Muscle of arm (tissue), 12 donors: Measurements from ENCODE around the gene PM20D1. TPM values are rescaled to one million over a fixed set of nuclear protein-coding genes. Genes with fewer than 3 reads are reported as not detected.

ENCODE experiments used
- DNase-seq: peaks from one replicate; pipeline ENCODE4 v3.0.0-alpha.2; 2013
- polyA plus RNA-seq, 12 donors: library from polyadenylated mRNA; unstranded; fragments of 120-200 nt; gene quantifications; one replicate each; pipeline ENCODE4 v1.2.1, GENCODE V29; 2013; ENCODE audit not compliant: insufficient read length in 12 of 12

PM20D1 gene
- polyA plus RNA-seq, 12 donors: 0.11 to 0.88 (median 0.29) TPM; not detected in 7

- no peak for DNase-seq
Measured at GRCh38 chr1:205804605-205805004, 45.3 kb downstream of the PM20D1 start.

- DNase-seq: no peak
Measured at GRCh38 chr1:205803986-205804385, 45.9 kb downstream of the PM20D1 start.

GRCh38 chr1:205802060-205802459 is 47.9 kb downstream of the PM20D1 start:
- no peak for DNase-seq

- no peak for DNase-seq
Measured at GRCh38 chr1:205800981-205801703, 48.8 kb downstream of the PM20D1 start.

GRCh38 chr1:205800427-205800826 is 49.5 kb downstream of the PM20D1 start:
- DNase-seq: no peak

GRCh38 chr1:205798577-205798976 is 51.4 kb downstream of the PM20D1 start:
- no peak for DNase-seq

GRCh38 chr1:205797168-205797567 is 52.8 kb downstream of the PM20D1 start:
- DNase-seq: no peak

GRCh38 chr1:205794011-205794730 is 55.8 kb downstream of the PM20D1 start:
- no peak for DNase-seq

- DNase-seq: no peak
Measured at GRCh38 chr1:205792961-205793673, 56.8 kb downstream of the PM20D1 start.

GRCh38 chr1:205792481-205792881 is 57.5 kb downstream of the PM20D1 start:
- no peak for DNase-seq

- peak; percentile 52 for DNase-seq
Measured at GRCh38 chr1:205791568-205792180, 58.3 kb downstream of the PM20D1 start.

- no peak for DNase-seq
Measured at GRCh38 chr1:205787287-205787916, 62.5 kb downstream of the PM20D1 start.

- DNase-seq: no peak
Measured at GRCh38 chr1:205786601-205787000, 63.3 kb downstream of the PM20D1 start.

GRCh38 chr1:205785446-205785845 is 64.5 kb downstream of the PM20D1 start:
- no peak for DNase-seq

GRCh38 chr1:205783904-205784303 is 66.0 kb downstream of the PM20D1 start:
- no peak for DNase-seq

- DNase-seq: no peak
Measured at GRCh38 chr1:205783433-205783795, 66.5 kb downstream of the PM20D1 start.

GRCh38 chr1:205782627-205783432 is 67.1 kb downstream of the PM20D1 start:
- DNase-seq: no peak

GRCh38 chr1:205780335-205780734 is 69.6 kb downstream of the PM20D1 start:
- DNase-seq: no peak
